HK-2 (cell line): ENCODE results near the gene GOLGA5.
"Not testable (repeated sequence)": the region's sequence is repeated elsewhere in the genome, so short reads cannot be mapped to it uniquely, and the experiment has no call there.

Experiments
- DNase-seq: peaks from one replicate; pipeline ENCODE4 v3.0.0-alpha.2; 2018; ENCODE audit not compliant: unreplicated experiment

The GOLGA5 gene

GRCh38 chr14:92793709-92794546 lies at the start of gene GOLGA5:
GOLGA5 (plus strand) TSS chr14:92794305; CDS start chr14:92797438, 3,133 bp downstream.
- peak; percentile 99 for DNase-seq

- DNase-seq: peak; percentile 16
Measured at GRCh38 chr14:92747701-92748258, 46.3 kb upstream of the GOLGA5 start.

GRCh38 chr14:92748259-92749016 lies 45.7 kb upstream of the GOLGA5 start, which contains the start of gene LGMN:
LGMN (minus strand) TSS chr14:92748627; CDS start chr14:92732786, 15,841 bp downstream.
- peak; percentile 95 for DNase-seq

- not testable (repeated sequence) for DNase-seq
Measured at GRCh38 chr14:92750222-92750728, 43.8 kb upstream of the GOLGA5 start.

GRCh38 chr14:92750994-92751400 lies 43.1 kb upstream of the GOLGA5 start:
- DNase-seq: no peak

- DNase-seq: no peak
Measured at GRCh38 chr14:92751819-92752218, 42.3 kb upstream of the GOLGA5 start.

GRCh38 chr14:92753250-92753649 lies 40.9 kb upstream of the GOLGA5 start:
- DNase-seq: no peak

- no peak for DNase-seq
Measured at GRCh38 chr14:92754966-92755365, 39.1 kb upstream of the GOLGA5 start.

GRCh38 chr14:92755495-92755894 lies 38.6 kb upstream of the GOLGA5 start:
- DNase-seq: no peak

- no peak for DNase-seq
Measured at GRCh38 chr14:92756446-92756845, 37.7 kb upstream of the GOLGA5 start.

- DNase-seq: peak; percentile 54
Measured at GRCh38 chr14:92759300-92759678, 34.8 kb upstream of the GOLGA5 start.

GRCh38 chr14:92759679-92760523 lies 34.2 kb upstream of the GOLGA5 start:
- DNase-seq: no peak

- peak; percentile 75 for DNase-seq
Measured at GRCh38 chr14:92760524-92760805, 33.6 kb upstream of the GOLGA5 start.

GRCh38 chr14:92763666-92764631 lies 30.2 kb upstream of the GOLGA5 start:
- DNase-seq: not testable (repeated sequence)

- not testable (repeated sequence) for DNase-seq
Measured at GRCh38 chr14:92768236-92768635, 25.9 kb upstream of the GOLGA5 start.

- DNase-seq: no peak
Measured at GRCh38 chr14:92768795-92769194, 25.3 kb upstream of the GOLGA5 start.

- DNase-seq: no peak
Measured at GRCh38 chr14:92770484-92770883, 23.6 kb upstream of the GOLGA5 start.

- DNase-seq: no peak
Measured at GRCh38 chr14:92774572-92774971, 19.5 kb upstream of the GOLGA5 start.

- peak; percentile 24 for DNase-seq
Measured at GRCh38 chr14:92775292-92775691, 18.8 kb upstream of the GOLGA5 start.

- not testable (repeated sequence) for DNase-seq
Measured at GRCh38 chr14:92778868-92779565, 15.1 kb upstream of the GOLGA5 start.
